Left cardiac atrium (tissue), 4 donors: ENCODE measurements around the gene SPATA31D4. TPM values are rescaled to one million over a fixed set of nuclear protein-coding genes. Genes with fewer than 3 reads are reported as not detected.

Experiments used
- ATAC-seq, 2 donors: fragments of 200-7000 bp; cut with Tn5 transposase; one replicate each; pipeline ENCODE4 v1.9.1; 2020; ENCODE audit warnings: mild to moderate bottlenecking in 2 of 2, moderate library complexity in 2 of 2
- DNase-seq: peaks from one replicate; pipeline ENCODE4 v3.0.0-alpha.2; 2020
- intact Hi-C, 2 donors: fragments of 100-400 bp; cut with DNase I; formaldehyde crosslinking; loops; one replicate each; pipeline versions ENCODE4 v1.14.1 to v1.15.1; 2022 to 2023
- total RNA-seq, 2 donors: library from RNA; stranded (reverse); fragmentation: NEBNext Ultra II Directional; extraction: Animal tissue kit (Norgen Biotek cat#: 25700); gene quantifications; one replicate each; pipeline ENCODE4 v1.2.1, GENCODE V29; 2021
- donor health status: DM: no; HTN: yes; CAD: no.
- donor health status: DM: no; HTN: yes; CAD: no; lungs with severe emphysema.
- donor health status: DM: yes; HTN: yes; CAD: no.
- donor health status: Dilated cardiomyopathy.

The SPATA31D4 gene
- total RNA-seq, 2 donors from 2014 or later: not detected

- no peak for ATAC-seq
- DNase-seq: no peak
- intact Hi-C loops: no loop called here
These were observed 24.9 kb downstream of the SPATA31D4 start for GRCh38 chr9:81953096-81953495.

GRCh38 chr9:81955625-81956024, 27.4 kb downstream of the SPATA31D4 start:
- intact Hi-C loops: no loop called here
- ATAC-seq: no peak
- DNase-seq: no peak

GRCh38 chr9:81964218-81965171, 36.3 kb downstream of the SPATA31D4 start:
- intact Hi-C loops: no loop called here
- DNase-seq: no peak
- ATAC-seq: no peak

DNA sequence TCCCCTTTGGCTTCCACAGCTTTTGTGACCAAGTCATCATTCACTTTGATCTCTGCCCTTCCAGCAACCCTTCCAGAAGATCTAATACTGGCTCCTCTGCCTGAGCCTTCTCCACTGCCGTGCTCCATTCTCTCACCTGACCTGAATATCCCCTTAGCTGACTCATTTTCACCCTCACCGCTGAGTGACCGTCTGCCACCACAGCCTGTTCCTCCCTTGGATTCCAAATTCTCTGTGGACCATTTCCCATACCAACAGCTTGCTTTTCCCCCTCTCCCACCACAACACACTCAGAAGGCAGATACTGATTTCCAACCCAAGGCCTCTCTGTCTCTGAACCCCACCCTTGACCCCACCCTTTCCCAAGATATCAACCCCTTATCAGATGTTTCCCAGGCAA, 39.8 kb downstream of the SPATA31D4 start:
- no peak for ATAC-seq
- DNase-seq: no peak
- intact Hi-C loops: no loop called here

DNA sequence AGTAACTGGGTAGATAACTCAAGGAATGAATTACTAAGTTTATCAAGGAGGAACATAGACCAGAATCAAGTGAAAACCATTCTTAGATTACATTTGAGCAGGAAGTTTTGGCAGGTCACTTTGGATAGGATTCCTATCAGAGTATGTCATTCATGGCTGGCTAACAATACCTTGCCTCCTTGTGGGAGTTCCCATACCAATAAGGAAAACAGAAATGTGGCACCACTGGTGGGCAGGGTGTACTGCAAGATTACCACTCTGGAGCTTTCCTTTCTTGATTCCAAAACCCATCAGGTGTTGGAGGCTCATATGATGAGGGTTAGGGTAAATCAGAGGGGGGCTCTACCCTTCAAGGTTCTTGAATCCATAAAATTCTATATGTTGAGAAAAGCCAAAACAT, 41.7 kb downstream of the SPATA31D4 start:
- ATAC-seq: no peak
- no peak for DNase-seq
- intact Hi-C loops: no loop called here

DNA sequence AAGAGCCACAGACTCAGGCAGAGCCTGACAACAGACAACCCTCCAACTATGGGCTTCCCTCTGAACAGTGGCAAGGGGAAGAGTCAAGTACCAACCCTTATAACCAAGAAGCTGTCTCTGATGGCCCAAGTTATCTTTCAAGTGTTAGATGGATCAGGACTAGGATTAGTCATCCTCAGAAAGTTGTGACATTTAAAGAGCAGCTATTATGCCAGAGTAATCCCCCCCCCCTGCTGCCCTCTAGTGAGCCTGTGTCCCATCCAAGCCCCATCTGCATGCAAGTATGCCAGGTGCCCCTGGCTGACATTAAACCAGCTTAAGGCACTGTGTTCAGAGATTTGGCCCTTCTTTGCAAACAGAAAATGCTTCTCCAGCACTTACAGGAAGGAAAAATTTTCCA, 43.5 kb downstream of the SPATA31D4 start:
- DNase-seq (no peak), ATAC-seq (no peak)
- intact Hi-C loops: no loop called here

GRCh38 chr9:81974764-81975163, 46.5 kb downstream of the SPATA31D4 start:
- intact Hi-C loops: no loop called here
- ATAC-seq: no peak

DNA sequence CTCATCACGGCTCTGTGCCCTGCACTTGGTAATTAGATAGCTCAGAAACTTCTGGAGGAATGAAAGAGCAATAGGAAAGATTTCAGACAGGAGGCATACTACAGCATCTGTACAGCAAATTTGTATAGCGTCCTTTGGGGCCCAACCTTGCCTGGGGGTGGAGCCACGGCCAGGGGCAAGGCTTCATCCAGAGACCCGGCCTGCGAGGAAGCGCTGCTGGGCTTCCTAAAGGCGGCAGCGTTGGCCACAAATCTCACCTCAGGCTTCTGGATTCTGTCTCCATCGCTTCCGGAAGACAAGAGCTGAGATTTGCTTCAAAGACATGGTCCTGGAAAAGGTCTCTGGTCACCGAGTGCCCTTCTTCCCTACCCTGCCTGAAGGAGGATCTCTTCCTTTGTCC, 48.1 kb downstream of the SPATA31D4 start:
- DNase-seq (no peak), ATAC-seq (no peak)
- intact Hi-C loops: no loop called here

More at GRCh38 chr9:81974764-81975163, 46.5 kb downstream of the SPATA31D4 start:
- DNase-seq: no peak

DNA sequence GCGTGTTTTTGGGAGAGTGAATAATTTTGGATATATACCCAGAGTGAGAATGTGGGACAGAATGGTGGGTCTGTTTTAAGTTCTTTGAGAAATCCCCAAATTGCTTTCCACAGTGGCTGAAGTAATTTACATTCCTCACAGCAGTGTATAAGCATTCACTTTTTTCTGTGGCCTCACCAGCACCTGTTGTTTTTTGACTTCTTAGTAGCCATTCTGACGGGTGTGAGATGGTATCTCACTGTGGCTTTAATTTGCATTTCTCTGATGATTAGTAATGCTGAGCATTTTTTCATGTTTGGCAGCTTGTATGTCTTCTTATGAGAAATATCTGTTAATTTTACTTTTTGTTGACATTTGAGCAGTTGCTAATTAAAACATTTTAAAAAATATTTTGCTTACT, 51.0 kb downstream of the SPATA31D4 start:
- DNase-seq: no peak
- intact Hi-C loops: no loop called here
- ATAC-seq: no peak

- ATAC-seq (no peak), DNase-seq (no peak)
- intact Hi-C loops: no loop called here
These were observed 52.3 kb downstream of the SPATA31D4 start for GRCh38 chr9:81980568-81980967.

DNA sequence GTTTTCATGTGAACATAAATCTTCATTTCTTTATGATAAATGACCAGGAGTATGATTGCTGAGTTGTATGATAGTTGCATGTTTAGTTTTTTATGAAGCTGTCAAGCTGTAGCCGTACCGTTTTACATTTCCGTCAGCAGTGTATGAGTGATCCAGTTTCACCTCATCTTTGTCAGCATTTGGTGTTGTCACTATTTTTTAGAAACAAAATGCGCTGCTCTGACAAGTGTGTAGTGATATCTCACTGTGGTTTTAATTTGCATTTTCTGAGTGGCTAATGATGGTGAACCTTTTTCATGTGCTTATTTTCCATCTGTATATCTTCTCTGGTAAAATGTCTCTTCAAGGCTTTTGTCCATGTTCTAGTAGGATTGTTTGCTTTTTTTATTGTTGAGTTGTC, 53.7 kb downstream of the SPATA31D4 start:
- DNase-seq: no peak
- intact Hi-C loops: no loop called here
- no peak for ATAC-seq

Other genes starting within 250 kb of the SPATA31D4 start
- 10 to 100 TPM; 15.0 to 15.2 TPM for gene TLE1, start 238.9 kb upstream of the SPATA31D4 start, total RNA-seq
- not detected for gene SPATA31D3, start 15.1 kb downstream of the SPATA31D4 start, total RNA-seq
- gene SPATA31D1, start 60.3 kb downstream of the SPATA31D4 start, total RNA-seq: not detected